Sigmoid colon (tissue), 7 donors: ENCODE results near the gene GATA5. TPM values are rescaled to one million over a fixed set of nuclear protein-coding genes. Genes with fewer than 3 reads are reported as not detected.

ENCODE experiments used
- DNase-seq: peaks from one replicate; pipeline ENCODE4 v3.0.0-alpha.2; 2019
- H3K27ac ChIP-seq, 4 donors: fragments of 200-600 bp; sonication (generic); one replicate each; pipeline ENCODE4 v1.5.1; 2016 to 2019; ENCODE audit warnings: mild to moderate bottlenecking in 1 of 4
- H3K27me3 ChIP-seq, 3 donors: fragments of 200-600 bp; sonication (generic); one replicate each; pipeline ENCODE4 v1.5.1; 2019; ENCODE audit warnings: mild to moderate bottlenecking in 1 of 3
- H3K36me3 ChIP-seq, 4 donors: fragments of 200-600 bp; sonication (generic); one replicate each; pipeline ENCODE4 v1.5.1; 2016 to 2019
- H3K4me1 ChIP-seq, 4 donors: fragments of 200-600 bp; sonication (generic); one replicate each; pipeline ENCODE4 v1.5.1; 2017 to 2019
- H3K4me3 ChIP-seq, 4 donors: fragments of 200-600 bp; sonication (generic); one replicate each; pipeline ENCODE4 v1.5.1; 2017 to 2019; ENCODE audit warnings: mild to moderate bottlenecking in 2 of 4, moderate library complexity in 1 of 4
- H3K9me3 ChIP-seq, 4 donors: fragments of 200-600 bp in 3 of 4; sonication (generic) in 3 of 4; one replicate each; pipeline versions ENCODE4 v1.5.1 to v1.6.1; 2013 to 2019
- EP300 ChIP-seq, 4 donors: sonication (generic); formaldehyde crosslinking; IDR thresholded peaks; one replicate each; pipeline ENCODE4 v1.6.1; 2017; ENCODE audit warnings: antibody characterized with exemption in 4 of 4
- POLR2A ChIP-seq, 2 donors: fragments of 450-650 bp; IDR thresholded peaks; one replicate each; pipeline ENCODE4 v1.6.1; 2016; ENCODE audit warnings: antibody characterized with exemption in 2 of 2, mild to moderate bottlenecking in 2 of 2, moderate library complexity in 2 of 2
- POLR2AphosphoS5 ChIP-seq, 4 donors: sonication (generic); formaldehyde crosslinking; IDR thresholded peaks; one replicate each; pipeline ENCODE4 v1.6.1; 2017; ENCODE audit warnings: antibody characterized with exemption in 4 of 4
- WGBS, 2 donors: extraction: QIAGEN DNeasy Blood & Tissue Kit; methylation state at CpG; one replicate each; pipeline ENCODE4 v1.1.7; 2013; 5-methylcytosine and 5-hydroxymethylcytosine counted together
- intact Hi-C: fragments of 100-400 bp; cut with DNase I; formaldehyde crosslinking; loops from one replicate; pipeline ENCODE4 v1.15.1; 2023
- polyA plus RNA-seq, 3 donors: library from polyadenylated mRNA; stranded (reverse); fragments of 200-250 nt; gene quantifications; one replicate each; pipeline ENCODE4 v1.2.3, GENCODE V29; 2013
- total RNA-seq, 4 donors: library from RNA; depleted of rRNA; stranded (reverse); fragments of >200 nt; gene quantifications; one replicate each; pipeline ENCODE4 v1.1.0, GENCODE V29; 2016
- TF ChIP-seq, protein P1 (sequence below), 4 experiments: fragments of 450-650 bp in 3 of 4; fragments of 200-600 bp in 1 of 4; IDR thresholded peaks; one replicate each; pipeline ENCODE4 v1.5.1; 2016 to 2019; ENCODE audit warnings: antibody characterized with exemption in 4 of 4, mild to moderate bottlenecking in 3 of 4, moderate library complexity in 2 of 4
- donor health status: healthy with polysubstance abuse.
- donor health status: Bipolar disorder and iron deficiency.
- donor health status: healthy.

Gene GATA5
- total and polyA plus RNA-seq, 7 donors: 0.03 to 0.36 TPM; not detected in 5

GRCh38 chr20:62475027-62475771, 596 bp downstream of the GATA5 start:
- Histone ChIP-seq H3K27me3 (peaks cover 46 to 82% (median 68%) of the 10 kb centered on the region in 3 donors), H3K27ac (no peak overlapping the region), H3K36me3 (no peaks in the 10 kb centered on the region), H3K4me1 (peaks cover 0 to 28% (median 21%) of the 10 kb centered on the region in 4 donors), H3K4me3 (peak overlapping the region in 3 of 4 donors; percentile 22 to 33 (median 33)), H3K9me3 (no peaks in the 10 kb centered on the region)
- intact Hi-C loops: no loop called here
- WGBS, 2 donors: 5 to 8% methylated on average over 93 of the region's 93 CpGs
- TF ChIP-seq POLR2AphosphoS5 (IDR thresholded peaks at IDR 0.05) (no peak), POLR2A (IDR thresholded peaks at IDR 0.05) (no peak), EP300 (IDR thresholded peaks at IDR 0.05) (no peak)
- TF ChIP-seq, protein P1, sequence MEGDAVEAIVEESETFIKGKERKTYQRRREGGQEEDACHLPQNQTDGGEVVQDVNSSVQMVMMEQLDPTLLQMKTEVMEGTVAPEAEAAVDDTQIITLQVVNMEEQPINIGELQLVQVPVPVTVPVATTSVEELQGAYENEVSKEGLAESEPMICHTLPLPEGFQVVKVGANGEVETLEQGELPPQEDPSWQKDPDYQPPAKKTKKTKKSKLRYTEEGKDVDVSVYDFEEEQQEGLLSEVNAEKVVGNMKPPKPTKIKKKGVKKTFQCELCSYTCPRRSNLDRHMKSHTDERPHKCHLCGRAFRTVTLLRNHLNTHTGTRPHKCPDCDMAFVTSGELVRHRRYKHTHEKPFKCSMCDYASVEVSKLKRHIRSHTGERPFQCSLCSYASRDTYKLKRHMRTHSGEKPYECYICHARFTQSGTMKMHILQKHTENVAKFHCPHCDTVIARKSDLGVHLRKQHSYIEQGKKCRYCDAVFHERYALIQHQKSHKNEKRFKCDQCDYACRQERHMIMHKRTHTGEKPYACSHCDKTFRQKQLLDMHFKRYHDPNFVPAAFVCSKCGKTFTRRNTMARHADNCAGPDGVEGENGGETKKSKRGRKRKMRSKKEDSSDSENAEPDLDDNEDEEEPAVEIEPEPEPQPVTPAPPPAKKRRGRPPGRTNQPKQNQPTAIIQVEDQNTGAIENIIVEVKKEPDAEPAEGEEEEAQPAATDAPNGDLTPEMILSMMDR (IDR thresholded peaks at IDR 0.05): no peak
- DNase-seq: no peak

- no peak overlapping the region for H3K27ac ChIP-seq
- TF ChIP-seq EP300 (IDR thresholded peaks at IDR 0.05) (no peak), POLR2AphosphoS5 (IDR thresholded peaks at IDR 0.05) (no peak), POLR2A (IDR thresholded peaks at IDR 0.05) (no peak)
- TF ChIP-seq, protein P1 (IDR thresholded peaks at IDR 0.05): no peak
- DNase-seq: no peak
- peaks cover 0 to 32% (median 24%) of the 10 kb centered on the region in 4 donors for H3K4me1 ChIP-seq
- peaks cover 43 to 83% (median 72%) of the 10 kb centered on the region in 3 donors for H3K27me3 ChIP-seq
- WGBS, 2 donors: 14 to 28% methylated on average over 25 of the region's 25 CpGs
- no peaks in the 10 kb centered on the region for H3K36me3 ChIP-seq
- intact Hi-C loops: no loop called here
- H3K9me3 ChIP-seq: no peaks in the 10 kb centered on the region
- no peak overlapping the region for H3K4me3 ChIP-seq
Observed at GRCh38 chr20:62474604-62475026, 1.2 kb downstream of the GATA5 start.

- H3K27ac ChIP-seq: no peak overlapping the region
- H3K4me1 ChIP-seq: peaks cover 0 to 32% (median 24%) of the 10 kb centered on the region in 4 donors
- TF ChIP-seq POLR2AphosphoS5 (IDR thresholded peaks at IDR 0.05) (no peak), EP300 (IDR thresholded peaks at IDR 0.05) (no peak), POLR2A (IDR thresholded peaks at IDR 0.05) (no peak)
- TF ChIP-seq, protein P1 (IDR thresholded peaks at IDR 0.05): no peak
- intact Hi-C loops: no loop called here
- no peak for DNase-seq
- no peaks in the 10 kb centered on the region for H3K36me3 ChIP-seq
- H3K4me3 ChIP-seq: no peak overlapping the region
- WGBS, 2 donors: 24 to 51% methylated on average over 52 of the region's 52 CpGs
- H3K9me3 ChIP-seq: no peaks in the 10 kb centered on the region
- H3K27me3 ChIP-seq: peaks cover 36 to 83% (median 72%) of the 10 kb centered on the region in 3 donors
Observed at GRCh38 chr20:62473717-62474603, 1.8 kb downstream of the GATA5 start.

GRCh38 chr20:62472941-62473585, 2.7 kb downstream of the GATA5 start:
- H3K27ac ChIP-seq: no peak overlapping the region
- intact Hi-C loops: no loop called here

More at GRCh38 chr20:62472941-62473585, 2.7 kb downstream of the GATA5 start:
- peaks cover 0 to 32% (median 24%) of the 10 kb centered on the region in 4 donors for H3K4me1 ChIP-seq
- no peaks in the 10 kb centered on the region for H3K36me3 ChIP-seq
- H3K4me3 ChIP-seq: no peak overlapping the region
- DNase-seq: no peak
- no peaks in the 10 kb centered on the region for H3K9me3 ChIP-seq
- no peak for TF ChIP-seq POLR2A (IDR thresholded peaks at IDR 0.05)
- no peak for TF ChIP-seq EP300 (IDR thresholded peaks at IDR 0.05)
- no peak for TF ChIP-seq POLR2AphosphoS5 (IDR thresholded peaks at IDR 0.05)
- TF ChIP-seq, protein P1 (IDR thresholded peaks at IDR 0.05): no peak
- H3K27me3 ChIP-seq: peaks cover 34 to 83% (median 72%) of the 10 kb centered on the region in 3 donors
- WGBS, 2 donors: 83 to 85% methylated on average over 30 of the region's 30 CpGs
